HG03342 (cell line): Measurements from ENCODE around the gene CHAD.
A peak's percentile ranks its signal among the peaks of the same experiment; 100 is the strongest.

Experiments
- ATAC-seq: cut with Tn5 transposase; IDR thresholded peaks from one replicate; pipeline ENCODE4 v1.9.1; 2021; ENCODE audit warnings: mild to moderate bottlenecking, moderate library complexity; ENCODE audit not compliant: unreplicated experiment

CHAD gene

GRCh38 chr17:50458701-50459676 lies 9.7 kb downstream of the CHAD start:
- no peak for ATAC-seq

- no peak for ATAC-seq
Observed at GRCh38 chr17:50458270-50458669, 10.4 kb downstream of the CHAD start.

- no peak for ATAC-seq
Observed at GRCh38 chr17:50457621-50458020, 11.1 kb downstream of the CHAD start.

GRCh38 chr17:50453901-50454300 lies 14.8 kb downstream of the CHAD start:
- ATAC-seq: no peak

- peak; percentile 53 for ATAC-seq
Observed at GRCh38 chr17:50452630-50453300, 15.9 kb downstream of the CHAD start.

GRCh38 chr17:50451943-50452629 lies 16.6 kb downstream of the CHAD start:
- peak; percentile 13 for ATAC-seq

- ATAC-seq: no peak
Observed at GRCh38 chr17:50448643-50449042, 20.0 kb downstream of the CHAD start.

GRCh38 chr17:50447870-50448595 lies 20.6 kb downstream of the CHAD start:
- no peak for ATAC-seq

GRCh38 chr17:50445730-50446325 lies 22.9 kb downstream of the CHAD start:
- ATAC-seq: no peak

GRCh38 chr17:50444841-50445715 lies 23.6 kb downstream of the CHAD start:
- ATAC-seq: no peak

- no peak for ATAC-seq
Observed at GRCh38 chr17:50443505-50443974, 25.1 kb downstream of the CHAD start.

- no peak for ATAC-seq
Observed at GRCh38 chr17:50440838-50441829, 27.5 kb downstream of the CHAD start.

- ATAC-seq: no peak
Observed at GRCh38 chr17:50440172-50440837, 28.4 kb downstream of the CHAD start.

GRCh38 chr17:50439008-50439407 lies 29.7 kb downstream of the CHAD start:
- no peak for ATAC-seq

- ATAC-seq: no peak
Observed at GRCh38 chr17:50437409-50437808, 31.3 kb downstream of the CHAD start.

GRCh38 chr17:50432125-50432762 lies 36.4 kb downstream of the CHAD start:
- no peak for ATAC-seq
